SK-N-SH (cell line): ENCODE results near the gene TMEM132E. TPM values are rescaled to one million over a fixed set of nuclear protein-coding genes. Genes with fewer than 3 reads are reported as not detected.

Source experiments
- CTCF ChIA-PET: fragments of 300-600, 350-600 bp; formaldehyde crosslinking; extraction: SDS; loops from one replicate; lab custom pipeline; 2021; lab: Yijun Ruan, JAX
- POLR2A ChIA-PET: fragments of 350-600 bp; sonication (Branson Sonifier 250); formaldehyde crosslinking; extraction: SDS; loops from one replicate; lab custom pipeline; 2020; ENCODE audit warnings: antibody characterized with exemption, inconsistent platforms; lab: Yijun Ruan, JAX
- DNase-seq: peaks from one replicate; pipeline ENCODE4 v3.0.0; 2012
- H2AFZ ChIP-seq: fragments of 200-600 bp; sonication (generic); 2 replicates; pipeline ENCODE4 v1.8.1; 2016; ENCODE audit warnings: antibody characterized with exemption, mild to moderate bottlenecking, low read depth
- H3F3A ChIP-seq: fragments of 200-600 bp; sonication (generic); replicated peaks from 2 replicates; pipeline ENCODE3; 2016; ENCODE audit warnings: antibody characterized with exemption, mild to moderate bottlenecking; ENCODE audit not compliant: insufficient read depth
- H3K27ac ChIP-seq, 2 experiments: fragments of 200-500 bp in 1 of 2; fragments of 200-600 bp in 1 of 2; sonication (Bioruptor generic) in 1 of 2; sonication (generic), shearing (Covaris generic) in 1 of 2; 2 replicates each; pipeline versions ENCODE4 v1.5.1 to v1.6.1; 2014 to 2016; ENCODE audit warnings: low read depth in 2 of 2, inconsistent platforms in 1 of 2, low read length in 1 of 2, mild to moderate bottlenecking in 1 of 2, mixed read lengths in 1 of 2
- H3K27me3 ChIP-seq: fragments of 200-600 bp; sonication (generic), shearing (Covaris generic); 2 replicates; pipeline ENCODE4 v1.6.1; 2016; ENCODE audit warnings: mixed run types; ENCODE audit not compliant: insufficient read depth
- H3K36me3 ChIP-seq, 2 experiments: fragments of 200-500 bp in 1 of 2; fragments of 200-600 bp in 1 of 2; sonication (Bioruptor generic) in 1 of 2; sonication (generic) in 1 of 2; replicated peaks in 1 of 2; 2 replicates each; pipeline versions ENCODE3 to v1.5.1; 2014 to 2016; ENCODE audit warnings: low read length in 1 of 2, mild to moderate bottlenecking in 1 of 2; ENCODE audit not compliant: insufficient read depth in 2 of 2, control insufficient read depth in 1 of 2
- H3K4me1 ChIP-seq, 2 experiments: fragments of 200-500 bp in 1 of 2; fragments of 200-600 bp in 1 of 2; sonication (Bioruptor generic) in 1 of 2; sonication (generic), shearing (Covaris generic) in 1 of 2; 2 replicates each; pipeline versions ENCODE4 v1.5.1 to v1.6.1; 2014 to 2016; ENCODE audit warnings: low read depth in 1 of 2, low read length in 1 of 2, mixed run types in 1 of 2; ENCODE audit not compliant: insufficient read depth in 2 of 2, control insufficient read depth in 1 of 2
- H3K4me2 ChIP-seq: fragments of 200-600 bp; sonication (generic), shearing (Covaris generic); 2 replicates; pipeline ENCODE4 v1.6.1; 2017; ENCODE audit warnings: mixed run types
- H3K4me3 ChIP-seq, 2 experiments: fragments of 200-500 bp in 1 of 2; fragments of 200-600 bp in 1 of 2; sonication (Bioruptor generic) in 1 of 2; sonication (generic), shearing (Covaris generic) in 1 of 2; 2 replicates each; pipeline versions ENCODE4 v1.5.1 to v1.8.1; 2014 to 2016; ENCODE audit warnings: low read depth in 2 of 2, inconsistent platforms in 1 of 2, low read length in 1 of 2, mild to moderate bottlenecking in 1 of 2, mixed read lengths in 1 of 2, moderate library complexity in 1 of 2
- H3K79me2 ChIP-seq: fragments of 200-600 bp; sonication (generic); 2 replicates; pipeline ENCODE4 v1.8.1; 2017; ENCODE audit warnings: mild to moderate bottlenecking; ENCODE audit not compliant: insufficient read depth
- H3K9ac ChIP-seq: fragments of 200-600 bp; sonication (generic); 2 replicates; pipeline ENCODE4 v1.6.1; 2017; ENCODE audit warnings: mixed run types
- H3K9me2 ChIP-seq: fragments of 200-600 bp; sonication (generic); 2 replicates; pipeline ENCODE4 v1.6.1; 2017; ENCODE audit warnings: mixed run types
- H3K9me3 ChIP-seq: fragments of 200-600 bp; sonication (generic); 2 replicates; pipeline ENCODE4 v1.6.1; 2017; ENCODE audit warnings: mixed run types, mild to moderate bottlenecking, moderate library complexity
- H4K20me1 ChIP-seq: fragments of 200-600 bp; sonication (generic); 2 replicates; pipeline ENCODE4 v1.6.1; 2017; ENCODE audit warnings: mild to moderate bottlenecking, mixed run types; ENCODE audit not compliant: insufficient read depth
- EP300 ChIP-seq, 2 experiments: IDR thresholded peaks; 2 replicates each; pipeline versions ENCODE4 v1.4.0 to v1.6.1; 2012; ENCODE audit warnings: borderline replicate concordance in 1 of 2, low read depth in 1 of 2, low read length in 1 of 2
- EZH2phosphoT487 ChIP-seq: fragments of 200-600 bp; sonication (generic); IDR thresholded peaks from 2 replicates; pipeline ENCODE4 v1.6.1; 2017; ENCODE audit warnings: low read depth, mixed run types, mild to moderate bottlenecking, antibody characterized with exemption, moderate library complexity, borderline replicate concordance
- FOSL2 ChIP-seq: IDR thresholded peaks from 2 replicates; pipeline ENCODE4 v1.4.0; 2012; ENCODE audit warnings: low read depth, mild to moderate bottlenecking, moderate library complexity, borderline replicate concordance
- FOXJ3 ChIP-seq: sonication (generic); formaldehyde crosslinking; IDR thresholded peaks from 2 replicates; pipeline ENCODE4 v1.5.1; 2020; ENCODE audit warnings: mild to moderate bottlenecking, missing genetic modification reagents
- FOXM1 ChIP-seq: IDR thresholded peaks from 2 replicates; pipeline ENCODE4 v1.4.0; 2012; ENCODE audit warnings: low read depth, mild to moderate bottlenecking
- GABPA ChIP-seq: IDR thresholded peaks from 2 replicates; pipeline ENCODE4 v1.4.0; 2012; ENCODE audit warnings: low read depth, mild to moderate bottlenecking
- IRF3 ChIP-seq: fragments of 150-350 bp; IDR thresholded peaks from 2 replicates; pipeline ENCODE4 v1.6.1; 2016; ENCODE audit warnings: mild to moderate bottlenecking, low read depth, low read length
- MAX ChIP-seq: IDR thresholded peaks from 2 replicates; pipeline ENCODE4 v1.4.0; 2012; ENCODE audit warnings: low read depth
- MEF2A ChIP-seq: IDR thresholded peaks from 2 replicates; pipeline ENCODE4 v1.4.0; 2012; ENCODE audit warnings: low read depth, borderline replicate concordance
- MXI1 ChIP-seq: IDR thresholded peaks from 2 replicates; pipeline ENCODE4 v1.6.1; 2012; ENCODE audit warnings: mild to moderate bottlenecking, low read depth, low read length, improper control_type of control experiment
- RCOR1 ChIP-seq: fragments of 150-350 bp; IDR thresholded peaks from 2 replicates; pipeline ENCODE4 v1.6.1; 2017; ENCODE audit warnings: antibody characterized with exemption, low read length
- REST ChIP-seq: IDR thresholded peaks from 2 replicates; pipeline ENCODE4 v1.6.1; 2012; ENCODE audit warnings: mild to moderate bottlenecking, low read depth, low read length, moderate library complexity
- RFX5 ChIP-seq: IDR thresholded peaks from 2 replicates; pipeline ENCODE4 v1.6.1; 2012; ENCODE audit warnings: mild to moderate bottlenecking, improper control_type of control experiment, low read length
- RXRA ChIP-seq: IDR thresholded peaks from 2 replicates; pipeline ENCODE4 v1.4.0; 2012; ENCODE audit warnings: low read depth, mild to moderate bottlenecking, borderline replicate concordance
- TCF12 ChIP-seq: IDR thresholded peaks from 2 replicates; pipeline ENCODE4 v1.4.0; 2012
- USF1 ChIP-seq: IDR thresholded peaks from 2 replicates; pipeline ENCODE4 v1.4.0; 2012; ENCODE audit warnings: low read depth, borderline replicate concordance
- USF2 ChIP-seq: fragments of 150-350 bp; IDR thresholded peaks from 2 replicates; pipeline ENCODE4 v1.6.1; 2017; ENCODE audit warnings: antibody characterized with exemption, low read length, low read depth, borderline replicate concordance
- WGBS: methylation state at CpG from one replicate; pipeline ENCODE4 v1.1.6; 2017; ENCODE audit warnings: low lambda C conversion rate; 5-methylcytosine and 5-hydroxymethylcytosine counted together
- polyA plus RNA-seq, 3 experiments: library from polyadenylated mRNA; depleted of rRNA; stranded (reverse); fragments of >200 nt; gene quantifications; 2 replicates each; pipeline ENCODE4 v1.2.3, GENCODE V29; 2012

TMEM132E gene
- polyA plus RNA-seq, 1 of the 3 experiments (the other 2 are of a cell fraction), result not detected

- TF ChIP-seq EZH2phosphoT487 (no peak), FOSL2 (no peak), FOXM1 (no peak), EP300 (IDR thresholded peaks at IDR 0.05; ENCODE audit: borderline replicate concordance in 1 of 2, low read depth in 1 of 2, low read length in 1 of 2) (no peak), RCOR1 (no peak), RXRA (no peak), FOXJ3 (CRISPR knock-in tag) (no peak)
Measured at GRCh38 chr17:34530918-34531317, 48.5 kb upstream of the TMEM132E start (continued).

- Histone ChIP-seq H3K4me3 (no peak overlapping the region), H3F3A (no peaks in the 10 kb centered on the region), H3K79me2 (no peaks in the 10 kb centered on the region), H3K4me1 (no peaks in the 10 kb centered on the region), H3K27me3 (no peaks in the 10 kb centered on the region), H4K20me1 (no peaks in the 10 kb centered on the region), H3K9ac (no peak overlapping the region), H3K4me2 (no peak overlapping the region), H2AFZ (no peak overlapping the region), H3K9me2 (no peaks in the 10 kb centered on the region), H3K9me3 (no peaks in the 10 kb centered on the region), H3K36me3 (no peaks in the 10 kb centered on the region), H3K27ac (no peak overlapping the region)
- 10% methylated on average over 6 of the region's 6 CpGs for WGBS
- ChIA-PET CTCF (interaction anchor here (0.9 to 3.4 kb wide), 3 partner anchors 9 to 360 kb away, joined by 3 to 20 read pairs (median 4); no protein-coding TSS in a partner anchor), POLR2A (no interaction called here)
- TF ChIP-seq IRF3 (no peak), TCF12 (no peak), MXI1 (no peak), USF2 (no peak), RFX5 (no peak), GABPA (no peak), FOXJ3 (CRISPR knock-in tag) (no peak), FOSL2 (no peak), MAX (no peak), USF1 (no peak), REST (no peak), EP300 (IDR thresholded peaks at IDR 0.05; ENCODE audit: borderline replicate concordance in 1 of 2, low read depth in 1 of 2, low read length in 1 of 2) (no peak), MEF2A (no peak)
- DNase-seq, result no peak
Measured at GRCh38 chr17:34532281-34533065, 46.9 kb upstream of the TMEM132E start.
